Neuronal stem cell (in vitro differentiated cells): ENCODE results near the gene BTBD9.

ENCODE experiments used
- DNase-seq: peaks from one replicate; pipeline ENCODE4 v3.0.0-alpha.2; 2013; ENCODE audit warnings: low spot score
- H2AFZ ChIP-seq: one replicate; pipeline ENCODE4 v1.6.1; 2013; ENCODE audit warnings: mild to moderate bottlenecking, low read length, inconsistent platforms
- H2AK5ac ChIP-seq: 2 replicates; pipeline ENCODE4 v1.6.1; 2013; ENCODE audit warnings: low read depth, mild to moderate bottlenecking, inconsistent platforms, low read length, moderate library complexity, mixed read lengths
- H2BK120ac ChIP-seq: 2 replicates; pipeline ENCODE4 v1.6.1; 2013; ENCODE audit warnings: low read depth, mild to moderate bottlenecking, inconsistent platforms, low read length, moderate library complexity, mixed read lengths
- H2BK12ac ChIP-seq: one replicate; pipeline ENCODE4 v1.6.1; 2013; ENCODE audit warnings: low read length, inconsistent platforms
- H2BK15ac ChIP-seq: 2 replicates; pipeline ENCODE4 v1.6.1; 2013; ENCODE audit warnings: mild to moderate bottlenecking, low read length, inconsistent platforms, mixed read lengths
- H2BK5ac ChIP-seq: one replicate; pipeline ENCODE4 v1.6.1; 2013; ENCODE audit warnings: inconsistent platforms, mild to moderate bottlenecking, low read length, moderate library complexity
- H3K14ac ChIP-seq: one replicate; pipeline ENCODE4 v1.6.1; 2013; ENCODE audit warnings: low read length, inconsistent platforms
- H3K18ac ChIP-seq: 2 replicates; pipeline ENCODE4 v1.6.1; 2013; ENCODE audit warnings: low read length, inconsistent platforms
- H3K23ac ChIP-seq: 2 replicates; pipeline ENCODE4 v1.6.1; 2013; ENCODE audit warnings: low read depth, mild to moderate bottlenecking, mixed read lengths, low read length, inconsistent platforms; ENCODE audit not compliant: poor library complexity
- H3K27ac ChIP-seq: replicated peaks from 3 replicates; pipeline ENCODE4 v1.5.1; 2013; ENCODE audit warnings: low read length, inconsistent platforms
- H3K27me3 ChIP-seq, 3 experiments: 2 replicates each; pipeline ENCODE4 v1.6.1; 2013; ENCODE audit warnings: low read length in 3 of 3, mild to moderate bottlenecking in 2 of 3, inconsistent platforms in 1 of 3, low read depth in 1 of 3, mixed read lengths in 1 of 3, moderate library complexity in 1 of 3; ENCODE audit not compliant: control insufficient read depth in 3 of 3, insufficient read depth in 3 of 3
- H3K36me3 ChIP-seq, 2 donors: replicated peaks in 1 of 2; 2 replicates each; pipeline ENCODE4 v1.6.1; 2013; ENCODE audit warnings: low read length in 2 of 2; ENCODE audit not compliant: control insufficient read depth in 2 of 2, insufficient read depth in 2 of 2
- H3K4ac ChIP-seq: 2 replicates; pipeline ENCODE4 v1.6.1; 2013; ENCODE audit warnings: inconsistent platforms, mild to moderate bottlenecking, low read length, moderate library complexity
- H3K4me1 ChIP-seq, 2 donors: 1 replicate in 1 of 2; 2 replicates in 1 of 2; pipeline ENCODE4 v1.6.1; 2013; ENCODE audit warnings: low read length in 2 of 2, low read depth in 1 of 2; ENCODE audit not compliant: control insufficient read depth in 2 of 2, insufficient read depth in 1 of 2
- H3K4me2 ChIP-seq: one replicate; pipeline ENCODE4 v1.6.1; 2013; ENCODE audit warnings: mild to moderate bottlenecking, low read length, inconsistent platforms; ENCODE audit not compliant: insufficient read depth, poor library complexity, severe bottlenecking
- H3K4me3 ChIP-seq, 2 donors: 2 replicates each; pipeline ENCODE4 v1.5.1; 2013; ENCODE audit warnings: low read length in 2 of 2, mild to moderate bottlenecking in 2 of 2, inconsistent platforms in 1 of 2, moderate library complexity in 1 of 2
- H3K79me1 ChIP-seq: one replicate; pipeline ENCODE4 v1.6.1; 2013; ENCODE audit warnings: low read depth, mild to moderate bottlenecking, inconsistent platforms, low read length, moderate library complexity
- H3K9ac ChIP-seq: one replicate; pipeline ENCODE4 v1.6.1; 2013; ENCODE audit warnings: mild to moderate bottlenecking, low read depth, low read length, inconsistent platforms; ENCODE audit not compliant: poor library complexity
- H3K9me3 ChIP-seq, 2 donors: replicated peaks in 1 of 2; 2 replicates each; pipeline versions ENCODE3 to v1.6.1; 2013; ENCODE audit warnings: low read length in 2 of 2, mild to moderate bottlenecking in 2 of 2, inconsistent platforms in 1 of 2, low read depth in 1 of 2, mixed read lengths in 1 of 2, moderate library complexity in 1 of 2; ENCODE audit not compliant: control insufficient read depth in 2 of 2, insufficient read depth in 1 of 2
- H4K8ac ChIP-seq: one replicate; pipeline ENCODE4 v1.6.1; 2013; ENCODE audit warnings: low read depth, mild to moderate bottlenecking, inconsistent platforms, low read length, moderate library complexity
- H4K91ac ChIP-seq: one replicate; pipeline ENCODE4 v1.6.1; 2013; ENCODE audit warnings: low read length, low read depth, mild to moderate bottlenecking, inconsistent platforms; ENCODE audit not compliant: poor library complexity
- WGBS, 2 donors: extraction: QIAGEN DNeasy Blood & Tissue Kit; methylation state at CpG; one replicate each; pipeline ENCODE4 v1.1.7; 2013; ENCODE audit warnings: missing lambda C conversion rate in 2 of 2, mixed read lengths in 1 of 2; ENCODE audit not compliant: insufficient read length in 2 of 2, insufficient replicate concordance in 1 of 2; ENCODE audit errors: extremely low coverage in 2 of 2; 5-methylcytosine and 5-hydroxymethylcytosine counted together

Gene BTBD9

GRCh38 chr6:38564301-38564700 is 75.4 kb downstream of the BTBD9 start:
- Histone ChIP-seq H2AK5ac (no peak overlapping the region), H3K27me3 (peaks cover 0 to 1% (median 0%) of the 10 kb centered on the region in 3 experiments), H3K4ac (no peak overlapping the region), H3K18ac (no peak overlapping the region), H2BK15ac (no peak overlapping the region), H3K23ac (no peak overlapping the region), H2BK5ac (no peak overlapping the region), H3K9me3 (no peaks in the 10 kb centered on the region), H3K36me3 (no peaks in the 10 kb centered on the region), H3K9ac (no peak overlapping the region), H2BK12ac (no peak overlapping the region), H3K4me2 (no peak overlapping the region), H2BK120ac (no peak overlapping the region), H4K8ac (no peak overlapping the region), H3K4me3 (no peak overlapping the region), H2AFZ (no peak overlapping the region), H3K14ac (no peak overlapping the region), H3K4me1 (no peaks in the 10 kb centered on the region), H3K27ac (no peak overlapping the region), H4K91ac (no peak overlapping the region), H3K79me1 (no peaks in the 10 kb centered on the region)
- no peak for DNase-seq
- no CpG with 5 or more reads among the region's 4 CpGs for whole genome bisulfite sequencing, 2 donors

GRCh38 chr6:38555606-38556005 is 84.1 kb downstream of the BTBD9 start:
- H3K9ac ChIP-seq: no peak overlapping the region
- no peak overlapping the region for H2BK12ac ChIP-seq
- no peak overlapping the region for H4K91ac ChIP-seq
- H3K4me2 ChIP-seq: no peak overlapping the region
- no peak overlapping the region for H3K18ac ChIP-seq
- DNase-seq: no peak
- H3K36me3 ChIP-seq: no peaks in the 10 kb centered on the region
- H2BK5ac ChIP-seq: no peak overlapping the region
- H2AFZ ChIP-seq: no peak overlapping the region
- no peak overlapping the region for H3K4ac ChIP-seq
- WGBS, 2 donors: no CpG with 5 or more reads among the region's 3 CpGs
- peaks cover 0 to 5% of the 10 kb centered on the region in 2 donors for H3K4me1 ChIP-seq
- no peak overlapping the region for H4K8ac ChIP-seq
- no peak overlapping the region for H3K4me3 ChIP-seq
- H2BK15ac ChIP-seq: no peak overlapping the region
- H2BK120ac ChIP-seq: no peak overlapping the region
- H3K27ac ChIP-seq: no peak overlapping the region
- H3K27me3 ChIP-seq: no peaks in the 10 kb centered on the region
- H3K9me3 ChIP-seq: no peaks in the 10 kb centered on the region
- H3K14ac ChIP-seq: no peak overlapping the region
- no peak overlapping the region for H2AK5ac ChIP-seq
- H3K23ac ChIP-seq: no peak overlapping the region
- H3K79me1 ChIP-seq: peaks cover 1% of the 10 kb centered on the region

GRCh38 chr6:38554700-38555413 is 84.9 kb downstream of the BTBD9 start:
- Histone ChIP-seq H4K91ac (no peak overlapping the region), H2BK120ac (no peak overlapping the region), H3K36me3 (no peaks in the 10 kb centered on the region), H2BK5ac (no peak overlapping the region), H3K4me3 (no peak overlapping the region), H3K23ac (no peak overlapping the region), H3K4ac (no peak overlapping the region), H2AFZ (no peak overlapping the region), H3K9ac (no peak overlapping the region), H3K4me2 (no peak overlapping the region), H2AK5ac (no peak overlapping the region), H3K27ac (no peak overlapping the region), H3K14ac (no peak overlapping the region), H3K4me1 (peaks cover 0 to 5% of the 10 kb centered on the region in 2 donors), H3K79me1 (peaks cover 1% of the 10 kb centered on the region), H2BK12ac (no peak overlapping the region), H2BK15ac (no peak overlapping the region), H4K8ac (no peak overlapping the region), H3K27me3 (no peaks in the 10 kb centered on the region), H3K9me3 (no peaks in the 10 kb centered on the region), H3K18ac (no peak overlapping the region)
- DNase-seq: no peak
- no CpG with 5 or more reads among the region's 4 CpGs for WGBS, 2 donors

GRCh38 chr6:38554014-38554413 is 85.7 kb downstream of the BTBD9 start:
- Histone ChIP-seq H3K4ac (no peak overlapping the region), H3K79me1 (peaks cover 1% of the 10 kb centered on the region), H3K9me3 (no peaks in the 10 kb centered on the region), H2BK120ac (no peak overlapping the region), H2BK15ac (no peak overlapping the region), H3K14ac (no peak overlapping the region), H3K23ac (no peak overlapping the region), H3K27ac (no peak overlapping the region), H2AFZ (no peak overlapping the region), H2BK12ac (no peak overlapping the region), H2BK5ac (no peak overlapping the region), H3K4me3 (no peak overlapping the region), H3K4me1 (peaks cover 0 to 5% of the 10 kb centered on the region in 2 donors), H4K91ac (no peak overlapping the region), H3K4me2 (no peak overlapping the region), H2AK5ac (no peak overlapping the region), H3K9ac (no peak overlapping the region), H3K27me3 (no peaks in the 10 kb centered on the region), H3K18ac (no peak overlapping the region), H3K36me3 (no peaks in the 10 kb centered on the region), H4K8ac (no peak overlapping the region)
- DNase-seq: no peak
